IMR-90 (cell line): ENCODE results near the gene PLEKHH1. TPM values are rescaled to one million over a fixed set of nuclear protein-coding genes. Genes with fewer than 3 reads are reported as not detected.

Source experiments
- ATAC-seq: fragments of 200-7000 bp; cut with Tn5 transposase; 2 replicates; pipeline ENCODE4 v1.9.1; 2020; ENCODE audit warnings: low read depth, mild to moderate bottlenecking, moderate library complexity
- BruUV-seq: library from RNA; stranded (reverse); fragments of 400-500 nt; replicated peaks from 2 replicates; lab custom pipeline; 2021; lab: Mats Ljungman, UMichigan
- CTCF ChIA-PET: fragments of 300-600 bp; formaldehyde crosslinking; extraction: SDS; loops from one replicate; lab custom pipeline; 2021; ENCODE audit warnings: antibody characterized with exemption; lab: Yijun Ruan, JAX
- POLR2A ChIA-PET: fragments of 300-600 bp; sonication (Branson Sonifier 250); formaldehyde crosslinking; loops from one replicate; lab custom pipeline; 2022; ENCODE audit warnings: antibody characterized with exemption; ENCODE audit not compliant: unreplicated experiment; lab: Charles Lee
- DNase-seq: peaks from one replicate; pipeline ENCODE4 v3.0.0; 2013
- H2AFZ ChIP-seq: replicated peaks from 2 replicates; pipeline ENCODE3; 2013; ENCODE audit warnings: low read length, mild to moderate bottlenecking; ENCODE audit not compliant: poor library complexity
- H2AK5ac ChIP-seq: 2 replicates; pipeline ENCODE4 v1.6.1; 2013; ENCODE audit warnings: low read depth, low read length, inconsistent platforms
- H2AK9ac ChIP-seq: replicated peaks from 2 replicates; pipeline ENCODE3; 2013; ENCODE audit warnings: mild to moderate bottlenecking, low read depth, low read length, moderate library complexity; ENCODE audit not compliant: poor library complexity
- H2BK120ac ChIP-seq: 2 replicates; pipeline ENCODE4 v1.6.1; 2013; ENCODE audit warnings: low read depth, low read length, inconsistent platforms
- H2BK15ac ChIP-seq: 3 replicates; pipeline ENCODE4 v1.6.1; 2013; ENCODE audit warnings: low read depth, low read length, inconsistent platforms
- H2BK20ac ChIP-seq: 2 replicates; pipeline ENCODE4 v1.6.1; 2013; ENCODE audit warnings: low read depth, mild to moderate bottlenecking, inconsistent platforms, low read length, moderate library complexity
- H2BK5ac ChIP-seq: 2 replicates; pipeline ENCODE4 v1.6.1; 2013; ENCODE audit warnings: mild to moderate bottlenecking, low read depth, low read length, inconsistent platforms; ENCODE audit not compliant: poor library complexity, severe bottlenecking
- H3K14ac ChIP-seq: replicated peaks from 2 replicates; pipeline ENCODE4 v1.6.1; 2013; ENCODE audit warnings: low read depth, low read length, inconsistent platforms
- H3K18ac ChIP-seq: 2 replicates; pipeline ENCODE4 v1.6.1; 2013; ENCODE audit warnings: low read depth, low read length, control low read depth
- H3K23ac ChIP-seq: 2 replicates; pipeline ENCODE4 v1.6.1; 2013; ENCODE audit warnings: low read depth, low read length, inconsistent platforms
- H3K27ac ChIP-seq: 2 replicates; pipeline ENCODE4 v1.5.1; 2013; ENCODE audit warnings: mild to moderate bottlenecking, control low read depth, low read length; ENCODE audit not compliant: insufficient read depth
- H3K27me3 ChIP-seq: 2 replicates; pipeline ENCODE4 v1.6.1; 2013; ENCODE audit warnings: low read length; ENCODE audit not compliant: control insufficient read depth, insufficient read depth
- H3K36me3 ChIP-seq: 2 replicates; pipeline ENCODE4 v1.6.1; 2013; ENCODE audit warnings: low read length, mixed read lengths; ENCODE audit not compliant: control insufficient read depth, insufficient read depth
- H3K4ac ChIP-seq: 2 replicates; pipeline ENCODE4 v1.6.1; 2013; ENCODE audit warnings: low read depth, low read length, inconsistent platforms
- H3K4me1 ChIP-seq: 2 replicates; pipeline ENCODE4 v1.6.1; 2013; ENCODE audit warnings: low read length, mixed read lengths; ENCODE audit not compliant: control insufficient read depth, insufficient read depth
- H3K4me2 ChIP-seq: 2 replicates; pipeline ENCODE4 v1.6.1; 2013; ENCODE audit warnings: low read depth, mild to moderate bottlenecking, control low read depth, low read length, moderate library complexity
- H3K4me3 ChIP-seq: 2 replicates; pipeline ENCODE4 v1.5.1; 2013; ENCODE audit warnings: low read depth, mild to moderate bottlenecking, control low read depth, low read length, moderate library complexity; ENCODE audit not compliant: insufficient read depth
- H3K56ac ChIP-seq: 2 replicates; pipeline ENCODE4 v1.6.1; 2013; ENCODE audit warnings: low read length, inconsistent platforms; ENCODE audit not compliant: insufficient read depth; ENCODE audit errors: extremely low read depth
- H3K79me1 ChIP-seq, 2 experiments: 2 replicates each; pipeline ENCODE4 v1.6.1; 2013; ENCODE audit warnings: low read length in 2 of 2, inconsistent platforms in 1 of 2, low read depth in 1 of 2
- H3K9ac ChIP-seq: 2 replicates; pipeline ENCODE4 v1.6.1; 2013; ENCODE audit warnings: low read depth, low read length, control low read depth
- H3K9me1 ChIP-seq: 2 replicates; pipeline ENCODE4 v1.6.1; 2013; ENCODE audit warnings: low read length, inconsistent platforms; ENCODE audit not compliant: insufficient read depth
- H3K9me3 ChIP-seq: 2 replicates; pipeline ENCODE4 v1.6.1; 2013; ENCODE audit warnings: low read length; ENCODE audit not compliant: control insufficient read depth, insufficient read depth
- H4K20me1 ChIP-seq: 2 replicates; pipeline ENCODE4 v1.6.1; 2013; ENCODE audit warnings: low read length, inconsistent platforms; ENCODE audit not compliant: insufficient read depth
- H4K5ac ChIP-seq: 2 replicates; pipeline ENCODE4 v1.6.1; 2013; ENCODE audit warnings: mild to moderate bottlenecking, low read depth, low read length, control low read depth
- H4K8ac ChIP-seq, 2 experiments: 2 replicates each; pipeline ENCODE4 v1.6.1; 2013; ENCODE audit warnings: low read depth in 2 of 2, low read length in 2 of 2, control low read depth in 1 of 2, inconsistent platforms in 1 of 2
- H4K91ac ChIP-seq: 2 replicates; pipeline ENCODE4 v1.6.1; 2013; ENCODE audit warnings: low read depth, low read length, inconsistent platforms; ENCODE audit not compliant: insufficient read depth
- BHLHE40 ChIP-seq: fragments of 150-350 bp; IDR thresholded peaks from 2 replicates; pipeline ENCODE4 v1.6.1; 2016; ENCODE audit warnings: mild to moderate bottlenecking, low read depth, low read length
- CEBPB ChIP-seq: IDR thresholded peaks from 2 replicates; pipeline ENCODE4 v1.6.1; 2012; ENCODE audit warnings: low read depth, low read length, improper control_type of control experiment
- CHD1 ChIP-seq: IDR thresholded peaks from 2 replicates; pipeline ENCODE4 v1.6.1; 2012; ENCODE audit warnings: low read depth, low read length, improper control_type of control experiment
- CTCF ChIP-seq: conservative IDR thresholded peaks from 2 replicates; pipeline ENCODE4 v1.5.1; 2012; ENCODE audit warnings: mild to moderate bottlenecking, low read depth, low read length, improper control_type of control experiment
- FOS ChIP-seq: fragments of 150-350 bp; IDR thresholded peaks from 2 replicates; pipeline ENCODE4 v1.6.1; 2016; ENCODE audit warnings: low read depth, low read length
- MAFK ChIP-seq: IDR thresholded peaks from 2 replicates; pipeline ENCODE4 v1.6.1; 2012; ENCODE audit warnings: low read depth, low read length, improper control_type of control experiment
- MAZ ChIP-seq: IDR thresholded peaks from 2 replicates; pipeline ENCODE4 v1.6.1; 2012; ENCODE audit warnings: low read depth, mild to moderate bottlenecking, low read length, improper control_type of control experiment, moderate library complexity, borderline replicate concordance
- MXI1 ChIP-seq: IDR thresholded peaks from 2 replicates; pipeline ENCODE4 v1.6.1; 2012; ENCODE audit warnings: low read depth, mild to moderate bottlenecking, low read length, moderate library complexity, borderline replicate concordance
- NFE2L2 ChIP-seq: fragments of 150-350 bp; IDR thresholded peaks from 2 replicates; pipeline ENCODE4 v1.6.1; 2016; ENCODE audit warnings: low read depth, mild to moderate bottlenecking, low read length
- POLR2A ChIP-seq: IDR thresholded peaks from 2 replicates; pipeline ENCODE4 v1.6.1; 2012; ENCODE audit warnings: mild to moderate bottlenecking, low read depth, low read length
- RAD21 ChIP-seq: IDR thresholded peaks from 2 replicates; pipeline ENCODE4 v1.6.1; 2012; ENCODE audit warnings: low read length, improper control_type of control experiment
- RCOR1 ChIP-seq: IDR thresholded peaks from 2 replicates; pipeline ENCODE4 v1.6.1; 2012; ENCODE audit warnings: mild to moderate bottlenecking, low read length, improper control_type of control experiment; ENCODE audit not compliant: insufficient replicate concordance
- RFX5 ChIP-seq: IDR thresholded peaks from 2 replicates; pipeline ENCODE4 v1.8.0; 2012; ENCODE audit warnings: low read depth, mild to moderate bottlenecking, low read length, moderate library complexity
- SMC3 ChIP-seq: fragments of 150-350 bp; IDR thresholded peaks from 2 replicates; pipeline ENCODE4 v1.6.1; 2016; ENCODE audit warnings: low read depth, mild to moderate bottlenecking, antibody characterized with exemption, low read length, moderate library complexity
- USF2 ChIP-seq: fragments of 150-350 bp; IDR thresholded peaks from 2 replicates; pipeline ENCODE4 v1.6.1; 2017; ENCODE audit warnings: mild to moderate bottlenecking, antibody characterized with exemption, low read length, low read depth
- WGBS, 2 experiments: methylation state at CpG; one replicate each; pipeline versions ENCODE4 v1.1.5 to v1.1.7; 2013; ENCODE audit warnings: missing lambda C conversion rate in 2 of 2; ENCODE audit not compliant: insufficient read length in 1 of 2; ENCODE audit errors: extremely low coverage in 2 of 2; 5-methylcytosine and 5-hydroxymethylcytosine counted together
- dilution Hi-C: fragments of 300-500 bp; cut with HindIII; formaldehyde crosslinking; loops from one replicate; pipeline ENCODE4 v1.14.3; 2018; ENCODE audit warnings: low sequenced_read_pairs; ENCODE audit not compliant: unreplicated experiment
- in situ Hi-C: fragments of 300-500 bp; cut with MboI; formaldehyde crosslinking; loops from 3 replicates; pipeline ENCODE4 v1.14.3; 2019; ENCODE audit warnings: low sequenced_read_pairs, inconsistent platforms, mixed read lengths
- intact Hi-C: fragments of 100-400 bp; cut with micrococcal nuclease; formaldehyde crosslinking; loops from 2 replicates; pipeline ENCODE4 v1.10.0; 2022
- polyA plus RNA-seq, 3 experiments: library from polyadenylated mRNA; depleted of rRNA; stranded (reverse); fragments of >200 nt; gene quantifications; 2 replicates each; pipeline ENCODE4 v1.2.3, GENCODE V29; 2012; ENCODE audit warnings: low replicate concordance in 1 of 3
- total RNA-seq: library from RNA; depleted of rRNA; stranded (reverse); fragments of >200 nt; gene quantifications from 2 replicates; pipeline ENCODE4 v1.2.3, GENCODE V29; 2012
- TF ChIP-seq, protein P1 (sequence below): fragments of 150-350 bp; IDR thresholded peaks from 2 replicates; pipeline ENCODE4 v1.6.1; 2016; ENCODE audit warnings: low read depth, mild to moderate bottlenecking, low read length, moderate library complexity, borderline replicate concordance

PLEKHH1 gene
- total and polyA plus RNA-seq, 2 of the 4 experiments (the other 2 are of a cell fraction) = under 0.01 to 0.34 TPM

- TF ChIP-seq USF2 (no peak), CHD1 (no peak), RFX5 (no peak), MAFK (no peak), BHLHE40 (no peak), CTCF (no peak), MXI1 (no peak), RAD21 (no peak), MAZ (no peak), SMC3 (no peak), POLR2A (no peak), NFE2L2 (no peak), CEBPB (no peak), RCOR1 (no peak), FOS (no peak)
- TF ChIP-seq, protein P1, sequence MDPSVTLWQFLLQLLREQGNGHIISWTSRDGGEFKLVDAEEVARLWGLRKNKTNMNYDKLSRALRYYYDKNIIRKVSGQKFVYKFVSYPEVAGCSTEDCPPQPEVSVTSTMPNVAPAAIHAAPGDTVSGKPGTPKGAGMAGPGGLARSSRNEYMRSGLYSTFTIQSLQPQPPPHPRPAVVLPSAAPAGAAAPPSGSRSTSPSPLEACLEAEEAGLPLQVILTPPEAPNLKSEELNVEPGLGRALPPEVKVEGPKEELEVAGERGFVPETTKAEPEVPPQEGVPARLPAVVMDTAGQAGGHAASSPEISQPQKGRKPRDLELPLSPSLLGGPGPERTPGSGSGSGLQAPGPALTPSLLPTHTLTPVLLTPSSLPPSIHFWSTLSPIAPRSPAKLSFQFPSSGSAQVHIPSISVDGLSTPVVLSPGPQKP = no peak
- DNase-seq = no peak
- Histone ChIP-seq H3K4ac (no peak overlapping the region), H3K4me3 (no peak overlapping the region), H2AFZ (no peak overlapping the region), H2AK5ac (no peak overlapping the region), H3K9me1 (no peaks in the 10 kb centered on the region), H2BK120ac (no peak overlapping the region), H2AK9ac (no peak overlapping the region), H2BK20ac (no peak overlapping the region), H4K91ac (no peak overlapping the region), H3K56ac (no peak overlapping the region), H3K36me3 (no peaks in the 10 kb centered on the region), H3K9me3 (peaks cover 9% of the 10 kb centered on the region), H3K27ac (no peak overlapping the region), H4K20me1 (no peaks in the 10 kb centered on the region), H4K5ac (no peak overlapping the region), H3K23ac (no peak overlapping the region), H3K4me2 (no peak overlapping the region), H3K79me1 (no peaks in the 10 kb centered on the region), H2BK5ac (no peak overlapping the region), H2BK15ac (no peak overlapping the region), H4K8ac (no peak overlapping the region), H3K14ac (no peak overlapping the region), H3K18ac (no peak overlapping the region), H3K9ac (no peak overlapping the region), H3K27me3 (peaks cover 22% of the 10 kb centered on the region; the same call in 1 of the 2 replicates), H3K4me1 (no peaks in the 10 kb centered on the region)
- ChIA-PET CTCF (no interaction called here), POLR2A (no interaction called here)
- no peak for ATAC-seq
- BruUV-seq = no TSS peak
- dilution Hi-C loops = no loop called here
- 94% methylated on average over 3 of the region's 3 CpGs; no CpG with 5 or more reads in 1 of the 2 experiments for WGBS, 2 experiments
- in situ Hi-C loops = no loop called here
- intact Hi-C loops = no loop called here
Measured at GRCh38 chr14:67491285-67491684, 41.8 kb upstream of the PLEKHH1 start.
